Adrenal gland (tissue), 12 donors: ENCODE measurements around the gene CREBBP. TPM values are rescaled to one million over a fixed set of nuclear protein-coding genes. Genes with fewer than 3 reads are reported as not detected.

ENCODE experiments used
- DNase-seq, 7 donors: peaks; one replicate each; pipeline ENCODE4 v3.0.0-alpha.2; 2019 to 2020
- H3K27ac ChIP-seq, 5 donors: fragments of 200-600 bp; sonication (generic) in 4 of 5; 1 replicate in 3 of 5; 2 replicates in 2 of 5; pipeline versions ENCODE4 v1.5.1 to v1.8.0; 2016 to 2020; ENCODE audit warnings: mild to moderate bottlenecking in 1 of 5
- H3K27me3 ChIP-seq: fragments of 200-600 bp; 2 replicates; pipeline ENCODE4 v1.8.0; 2021
- H3K36me3 ChIP-seq, 2 donors: fragments of 200-600 bp; replicated peaks in 1 of 2; 1 replicate in 1 of 2; 2 replicates in 1 of 2; pipeline versions ENCODE4 v1.5.1 to v1.8.0; 2018 to 2022
- H3K4me1 ChIP-seq, 2 donors: fragments of 200-600 bp; replicated peaks in 1 of 2; 1 replicate in 1 of 2; 2 replicates in 1 of 2; pipeline versions ENCODE4 v1.5.1 to v1.8.0; 2018 to 2021
- H3K4me3 ChIP-seq, 4 donors: fragments of 200-600 bp; sonication (generic) in 3 of 4; one replicate each; pipeline ENCODE4 v1.5.1; 2016 to 2018
- H3K9me3 ChIP-seq, 3 donors: fragments of 200-600 bp; sonication (generic) in 1 of 3; replicated peaks in 1 of 3; 1 replicate in 2 of 3; 2 replicates in 1 of 3; pipeline versions ENCODE4 v1.5.1 to v1.8.0; 2016 to 2021
- POLR2A ChIP-seq, 2 donors: fragments of 450-650 bp; IDR thresholded peaks; one replicate each; pipeline ENCODE4 v1.6.1; 2017; ENCODE audit warnings: antibody characterized with exemption in 2 of 2, mild to moderate bottlenecking in 2 of 2, moderate library complexity in 1 of 2
- WGBS, 4 donors: extraction: QIAGEN DNeasy Blood & Tissue Kit in 2 of 4; methylation state at CpG; one replicate each; pipeline versions ENCODE4 v1.1.5 to v1.1.7; 2013 to 2017; 5-methylcytosine and 5-hydroxymethylcytosine counted together
- intact Hi-C, 2 donors: fragments of 100-400 bp; cut with DNase I; formaldehyde crosslinking; loops; one replicate each; pipeline versions ENCODE4 v1.14.1 to v1.15.0; 2022 to 2023
- polyA plus RNA-seq, 3 donors: library from polyadenylated mRNA; stranded (reverse); fragments of 200-250 nt in 2 of 3; fragments of 350-450 nt in 1 of 3; fragmentation: Illumina TruSeq in 1 of 3; extraction: RNeasy Lipid Tissue Mini Kit (QIAGEN cat#74804) in 1 of 3; gene quantifications; one replicate each; pipeline ENCODE4 v1.2.3, GENCODE V29; 2013 to 2014
- total RNA-seq, 9 donors: library from RNA; depleted of rRNA in 4 of 9; stranded (reverse); fragments of >200 nt in 4 of 9; fragments of 120-200 nt in 1 of 9; fragmentation: NEBNext Ultra II Directional in 1 of 9; extraction: Animal tissue kit (Norgen Biotek cat#: 25700) in 1 of 9; gene quantifications; one replicate each; pipeline versions ENCODE4 v1.1.0 to v1.2.4, GENCODE V29; 2013 to 2023
- TF ChIP-seq, protein P1 (sequence below), 6 experiments: fragments of 450-650 bp in 4 of 6; fragments of 200-600 bp in 2 of 6; sonication (generic) in 1 of 6; IDR thresholded peaks; 1 replicate in 5 of 6; 2 replicates in 1 of 6; pipeline versions ENCODE4 v1.5.1 to v1.8.0; 2016 to 2021; ENCODE audit warnings: antibody characterized with exemption in 6 of 6, mild to moderate bottlenecking in 2 of 6, moderate library complexity in 1 of 6
- donor health status: healthy with polysubstance abuse.
- donor health status: Bipolar disorder and iron deficiency.
- donor health status: DM: yes; HTN: yes; CAD: no.
- donor health status: DM: no; HTN: no; CAD: no.
- donor health status: DM: no; HTN: no; CAD: no.
- donor health status: DM: yes; HTN: yes; CAD: no.

The CREBBP gene
- total and polyA plus RNA-seq, 12 donors, result 13.7 to 67.7 (median 44.1) TPM

DNA sequence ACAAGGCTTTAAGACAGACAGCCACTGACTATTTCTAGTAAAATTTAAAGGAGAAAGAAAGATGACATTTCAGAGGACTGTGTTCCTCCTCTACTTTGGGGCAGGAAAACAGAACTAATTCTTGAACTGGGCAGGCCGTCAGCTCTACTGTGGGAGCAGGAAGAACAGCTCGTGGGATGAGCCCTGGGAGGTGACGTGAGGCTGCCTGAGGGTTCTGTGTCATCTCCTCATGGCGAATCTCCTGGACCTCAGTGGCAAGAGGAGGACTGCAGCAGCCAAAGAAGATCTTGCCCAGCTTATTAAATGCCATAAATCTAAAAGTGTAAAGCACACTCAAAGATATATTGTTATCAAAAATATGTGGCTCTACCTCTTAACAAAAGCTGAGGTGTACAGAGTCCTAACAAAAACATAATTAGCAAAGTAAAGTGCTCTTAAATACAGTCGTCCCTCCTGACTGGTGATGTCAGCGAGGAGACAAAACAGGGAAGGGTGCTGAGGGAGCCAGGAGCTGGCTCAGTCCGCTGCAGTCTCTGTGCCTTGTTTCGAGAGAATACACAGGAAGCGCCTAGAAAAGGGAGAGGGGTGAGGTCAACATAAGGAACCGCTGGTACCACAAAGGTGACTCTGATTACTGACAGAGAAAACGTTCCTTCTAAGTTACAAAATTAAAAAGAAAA is 58.0 kb downstream of the CREBBP start:
- Histone ChIP-seq H3K4me1 (peaks cover 27 to 74% of the 10 kb centered on the region in 2 donors), H3K9me3 (no peaks in the 10 kb centered on the region), H3K4me3 (no peak overlapping the region), H3K27me3 (no peaks in the 10 kb centered on the region), H3K27ac (no peak overlapping the region), H3K36me3 (no peaks in the 10 kb centered on the region)
- 53 to 72% (median 58%) methylated on average over 11 of the region's 11 CpGs for WGBS, 4 donors
- no peak for DNase-seq
- no peak for TF ChIP-seq POLR2A (IDR thresholded peaks at IDR 0.05)
- TF ChIP-seq, protein P1, sequence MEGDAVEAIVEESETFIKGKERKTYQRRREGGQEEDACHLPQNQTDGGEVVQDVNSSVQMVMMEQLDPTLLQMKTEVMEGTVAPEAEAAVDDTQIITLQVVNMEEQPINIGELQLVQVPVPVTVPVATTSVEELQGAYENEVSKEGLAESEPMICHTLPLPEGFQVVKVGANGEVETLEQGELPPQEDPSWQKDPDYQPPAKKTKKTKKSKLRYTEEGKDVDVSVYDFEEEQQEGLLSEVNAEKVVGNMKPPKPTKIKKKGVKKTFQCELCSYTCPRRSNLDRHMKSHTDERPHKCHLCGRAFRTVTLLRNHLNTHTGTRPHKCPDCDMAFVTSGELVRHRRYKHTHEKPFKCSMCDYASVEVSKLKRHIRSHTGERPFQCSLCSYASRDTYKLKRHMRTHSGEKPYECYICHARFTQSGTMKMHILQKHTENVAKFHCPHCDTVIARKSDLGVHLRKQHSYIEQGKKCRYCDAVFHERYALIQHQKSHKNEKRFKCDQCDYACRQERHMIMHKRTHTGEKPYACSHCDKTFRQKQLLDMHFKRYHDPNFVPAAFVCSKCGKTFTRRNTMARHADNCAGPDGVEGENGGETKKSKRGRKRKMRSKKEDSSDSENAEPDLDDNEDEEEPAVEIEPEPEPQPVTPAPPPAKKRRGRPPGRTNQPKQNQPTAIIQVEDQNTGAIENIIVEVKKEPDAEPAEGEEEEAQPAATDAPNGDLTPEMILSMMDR (IDR thresholded peaks at IDR 0.05), result no peak
- intact Hi-C loops, result no loop called here

DNA sequence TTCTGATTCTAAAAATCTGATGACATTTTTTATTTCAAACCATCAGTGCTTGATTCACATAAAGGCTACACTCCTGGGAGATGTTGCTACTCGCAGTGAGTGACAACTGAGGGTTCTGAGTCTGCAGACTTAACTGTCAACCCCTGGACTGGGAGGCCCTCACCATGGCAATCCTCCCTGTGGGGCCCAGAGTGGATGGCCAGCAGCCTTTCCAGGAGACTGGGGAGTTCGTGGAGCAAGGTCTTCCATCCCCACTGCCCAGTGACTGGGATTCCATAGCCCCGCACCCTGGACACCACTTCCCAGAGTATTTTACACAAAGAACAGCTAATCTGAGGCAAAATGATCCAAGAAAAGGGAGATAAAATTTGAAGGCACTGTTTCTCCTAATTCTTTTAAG is 59.3 kb downstream of the CREBBP start:
- intact Hi-C loops, result no loop called here
- TF ChIP-seq POLR2A (IDR thresholded peaks at IDR 0.05), result no peak
- TF ChIP-seq, protein P1 (IDR thresholded peaks at IDR 0.05), result no peak

DNA sequence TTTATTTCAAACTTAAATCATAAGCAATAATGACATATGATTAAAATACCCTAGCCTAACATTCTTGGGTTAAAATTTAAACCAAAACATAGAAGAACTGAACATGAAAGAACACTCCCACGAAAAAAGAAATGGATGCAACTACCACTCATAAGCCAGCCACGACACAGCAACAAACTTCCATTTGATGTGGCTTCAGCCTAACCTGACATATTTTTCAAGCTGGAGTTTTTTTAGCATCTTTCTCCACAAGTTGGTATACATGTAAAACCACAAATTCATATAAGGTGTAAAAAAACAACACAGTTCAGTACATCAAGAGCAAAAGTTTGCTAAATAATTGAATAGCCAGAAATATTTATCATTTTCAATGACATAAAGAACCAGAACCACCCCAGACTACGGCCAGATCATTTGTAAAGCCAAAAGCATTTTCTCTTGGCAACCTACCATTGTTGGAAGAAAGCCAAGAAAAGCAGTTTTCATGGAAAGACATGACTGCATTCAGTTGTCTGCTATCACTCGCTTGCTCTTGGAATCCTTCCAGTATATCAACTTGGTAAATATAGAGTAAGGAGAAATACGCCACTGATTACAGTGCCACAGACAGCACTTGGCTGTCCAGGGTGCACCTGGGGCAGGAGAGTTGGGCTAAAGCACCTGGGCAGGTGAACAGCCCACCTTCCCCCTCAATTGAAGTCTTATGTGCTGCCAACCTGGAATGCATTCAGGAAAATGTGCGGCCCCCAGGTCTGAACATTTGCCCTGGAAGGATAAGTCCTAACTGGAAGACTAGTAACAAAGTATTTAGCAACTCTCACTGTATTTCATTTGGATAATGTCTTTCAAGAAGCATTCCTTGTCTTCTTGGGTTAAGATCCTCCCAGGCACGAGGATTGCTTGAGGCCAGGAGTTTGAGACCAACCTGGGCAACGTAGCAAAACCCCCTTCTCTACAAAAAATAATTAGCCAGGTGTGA is 60.5 kb downstream of the CREBBP start:
- peak in 5 of 7 donors; percentile 36 to 59 (median 47) for DNase-seq
- TF ChIP-seq, protein P1 (IDR thresholded peaks at IDR 0.05), result no peak
- no peak for TF ChIP-seq POLR2A (IDR thresholded peaks at IDR 0.05)
- Histone ChIP-seq H3K27ac (peak overlapping the region in 4 of 5 donors; percentile 21 to 64 (median 41)), H3K9me3 (no peaks in the 10 kb centered on the region), H3K4me1 (peaks cover 22 to 77% of the 10 kb centered on the region in 2 donors), H3K36me3 (no peaks in the 10 kb centered on the region), H3K4me3 (peak overlapping the region in 1 of 4 donors; percentile 18), H3K27me3 (no peaks in the 10 kb centered on the region)
- intact Hi-C loops, result no loop called here
- WGBS, 4 donors, result 28 to 31% (median 29%) methylated on average over 8 of the region's 8 CpGs

More for the DNA sequence above, 59.3 kb downstream of the CREBBP start:
- Histone ChIP-seq H3K9me3 (no peaks in the 10 kb centered on the region), H3K27me3 (no peaks in the 10 kb centered on the region), H3K4me3 (no peak overlapping the region), H3K36me3 (no peaks in the 10 kb centered on the region), H3K27ac (no peak overlapping the region), H3K4me1 (peaks cover 27 to 82% of the 10 kb centered on the region in 2 donors)
- 85 to 96% (median 87%) methylated on average over 3 of the region's 3 CpGs for WGBS, 4 donors
- no peak for DNase-seq

DNA sequence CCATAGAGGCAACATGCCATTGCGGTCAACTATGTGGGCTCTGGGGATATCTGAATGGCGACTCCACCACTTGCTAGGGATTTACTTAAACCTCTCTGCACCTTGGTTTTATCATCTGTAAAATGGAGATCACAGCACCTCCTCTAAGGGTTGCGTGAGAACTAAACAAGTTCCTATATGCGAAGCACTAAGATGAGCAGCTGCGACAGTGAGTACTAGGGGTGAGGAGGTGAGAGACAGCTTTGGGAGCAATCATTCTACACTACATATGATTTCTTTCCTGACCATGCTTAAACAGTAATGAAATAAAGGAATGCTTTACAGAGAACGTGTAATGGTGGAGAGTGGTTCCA is 61.4 kb downstream of the CREBBP start:
- no peak for TF ChIP-seq POLR2A (IDR thresholded peaks at IDR 0.05)
- TF ChIP-seq, protein P1 (IDR thresholded peaks at IDR 0.05), result no peak
- 88 to 94% (median 92%) methylated on average over 6 of the region's 6 CpGs for WGBS, 4 donors
- no peaks in the 10 kb centered on the region for H3K9me3 ChIP-seq
- H3K4me3 ChIP-seq, result no peak overlapping the region
- intact Hi-C loops, result no loop called here
- no peaks in the 10 kb centered on the region for H3K36me3 ChIP-seq
- no peaks in the 10 kb centered on the region for H3K27me3 ChIP-seq
- H3K27ac ChIP-seq, result peak overlapping the region in 1 of 5 donors; percentile 22
- DNase-seq, result no peak
- H3K4me1 ChIP-seq, result peaks cover 14 to 69% of the 10 kb centered on the region in 2 donors
